GM12892 (cell line): Measurements from ENCODE around the gene S100A2.
A peak's percentile ranks its signal among the peaks of the same experiment; 100 is the strongest.
"Not testable (repeated sequence)": the region's sequence is repeated elsewhere in the genome, so short reads cannot be mapped to it uniquely, and the experiment has no call there.

ENCODE experiments used
- DNase-seq: peaks from one replicate; pipeline ENCODE4 v3.0.0; 2011; ENCODE audit not compliant: insufficient read length
- FAIRE-seq: peaks from 2 replicates; lab custom pipeline; 2011; peaks lifted over from hg19 to GRCh38; lab: Jason Lieb, UNC
- POLR2A ChIP-seq: IDR thresholded peaks from 2 replicates; pipeline ENCODE4 v1.6.1; 2011; ENCODE audit warnings: low read depth, low read length, control low read depth
- POLR2AphosphoS5 ChIP-seq: IDR thresholded peaks from 2 replicates; pipeline ENCODE4 v1.6.1; 2011; ENCODE audit warnings: low read depth, low read length, control low read depth
- TAF1 ChIP-seq: IDR thresholded peaks from 2 replicates; pipeline ENCODE4 v1.6.1; 2011; ENCODE audit warnings: low read depth, mild to moderate bottlenecking, control low read depth, low read length, borderline replicate concordance

The S100A2 gene

GRCh38 chr1:153608742-153609584 lies 43.3 kb upstream of the S100A2 start:
- FAIRE-seq (no peak), DNase-seq (no peak)
- TF ChIP-seq POLR2AphosphoS5 (no peak), TAF1 (no peak), POLR2A (no peak)

DNA sequence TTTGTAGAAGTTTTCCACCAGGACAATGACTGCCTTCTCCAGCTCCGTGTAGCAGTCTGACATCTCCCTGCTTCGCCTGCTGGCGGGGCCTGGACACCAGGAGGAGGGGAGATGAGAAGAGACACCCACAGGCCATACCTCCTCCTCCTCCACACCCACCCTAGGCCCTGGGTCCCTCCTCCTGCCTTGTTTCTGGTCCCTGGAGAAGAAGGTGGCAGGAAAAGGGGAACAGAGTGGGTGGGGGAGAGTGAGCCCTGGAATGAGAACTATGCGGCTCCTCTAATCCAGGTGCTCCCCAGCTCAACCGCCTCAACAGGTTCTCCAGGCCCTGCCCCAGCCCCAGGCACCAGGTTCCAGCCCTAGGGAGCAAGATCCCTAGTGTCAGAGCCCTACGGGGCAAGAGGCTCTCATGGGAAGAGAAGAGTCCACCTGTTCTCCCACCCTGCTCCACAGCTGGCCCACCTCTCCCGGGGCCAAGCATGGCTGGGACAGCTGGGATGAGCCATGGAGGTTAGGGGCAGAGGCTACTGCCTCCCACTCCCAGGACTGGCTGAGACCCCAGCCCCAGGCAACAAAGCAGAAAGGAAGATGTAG lies 42.5 kb upstream of the S100A2 start:
- FAIRE-seq = no peak

GRCh38 chr1:153607381-153607780 lies 41.7 kb upstream of the S100A2 start:
- FAIRE-seq (no peak), DNase-seq (no peak)

More for the DNA sequence above, 42.5 kb upstream of the S100A2 start:
- TF ChIP-seq TAF1 (no peak), POLR2A (no peak), POLR2AphosphoS5 (no peak)
- DNase-seq = no peak

DNA sequence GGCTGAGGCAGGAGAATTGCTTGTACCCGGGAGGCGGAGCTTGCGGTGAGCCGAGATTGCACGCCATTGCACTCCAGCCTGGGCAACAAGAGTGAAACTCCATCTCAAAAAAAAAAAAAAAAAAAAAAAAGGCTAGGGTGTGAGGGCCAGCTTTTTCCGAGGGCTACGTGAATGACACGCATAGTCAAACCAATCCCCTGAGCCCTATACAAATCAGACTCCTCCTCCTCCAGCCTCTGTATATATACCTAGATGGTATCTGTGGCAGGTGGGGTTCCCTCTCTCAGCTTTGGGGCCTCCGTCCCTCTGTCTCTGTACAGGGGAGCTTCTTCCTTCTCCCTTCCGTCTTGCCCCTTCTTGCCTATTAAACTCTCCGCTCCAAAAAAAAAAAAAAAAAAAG lies 40.5 kb upstream of the S100A2 start:
- DNase-seq (no peak), FAIRE-seq (no peak)

More at GRCh38 chr1:153607381-153607780, 41.7 kb upstream of the S100A2 start:
- TF ChIP-seq POLR2A (no peak), TAF1 (no peak), POLR2AphosphoS5 (no peak)

GRCh38 chr1:153602749-153603148 lies 37.1 kb upstream of the S100A2 start:
- DNase-seq = no peak
- no peak for TF ChIP-seq TAF1
- TF ChIP-seq POLR2AphosphoS5 = no peak
- no peak for TF ChIP-seq POLR2A
- FAIRE-seq = no peak

More for the DNA sequence above, 40.5 kb upstream of the S100A2 start:
- no peak for TF ChIP-seq TAF1
- no peak for TF ChIP-seq POLR2A
- no peak for TF ChIP-seq POLR2AphosphoS5

- FAIRE-seq (no peak), DNase-seq (no peak)
- no peak for TF ChIP-seq POLR2A
- TF ChIP-seq POLR2AphosphoS5 = no peak
- no peak for TF ChIP-seq TAF1
Observed at GRCh38 chr1:153599847-153600246, 34.2 kb upstream of the S100A2 start.

DNA sequence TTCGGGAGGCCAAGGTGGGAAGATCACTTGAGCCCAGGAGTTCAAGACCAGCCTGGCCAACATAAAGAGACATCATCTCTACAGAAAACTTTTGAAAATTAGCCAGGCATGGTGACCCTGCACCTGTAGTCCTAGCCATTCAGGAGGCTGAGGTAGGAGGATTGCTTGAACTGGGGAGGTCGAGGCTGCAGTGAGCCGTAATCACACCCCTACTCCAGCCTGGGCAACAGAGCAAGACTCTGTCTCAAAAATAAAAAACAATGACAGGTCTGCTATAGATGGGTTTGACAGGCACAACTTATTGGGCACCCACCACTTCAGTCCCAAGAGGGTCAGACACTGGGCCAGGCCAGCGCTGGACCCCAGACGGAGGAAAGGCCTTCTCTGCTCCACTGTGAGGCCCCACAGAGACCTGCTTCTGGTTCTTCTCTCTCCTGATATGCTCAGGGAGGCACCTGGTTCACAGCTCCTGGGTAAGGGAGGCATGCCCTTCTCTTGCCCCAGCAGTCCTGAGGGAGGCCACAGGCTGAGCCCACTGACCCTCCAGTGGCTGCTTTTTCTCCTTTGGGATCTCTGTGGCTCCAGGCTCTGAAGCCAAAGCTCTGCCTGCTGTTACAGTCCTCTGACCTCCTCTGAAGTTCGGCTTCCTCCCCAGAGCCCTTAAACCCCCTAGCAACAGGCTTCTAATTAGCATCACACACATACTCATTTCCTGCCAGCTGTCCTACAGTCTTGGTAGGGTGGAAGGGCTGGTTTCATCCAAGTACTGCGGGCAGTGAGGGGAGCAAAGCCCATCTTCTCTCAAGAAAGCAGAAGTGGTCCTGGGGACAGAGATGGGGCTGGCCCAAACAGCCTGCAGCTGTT lies 32.9 kb upstream of the S100A2 start:
- DNase-seq = peak; percentile 79
- FAIRE-seq = peak; percentile 93
- no peak for TF ChIP-seq TAF1
- peak; percentile 68; the same call in 1 of the 2 replicates for TF ChIP-seq POLR2A
- peak; percentile 49 for TF ChIP-seq POLR2AphosphoS5

GRCh38 chr1:153597206-153597605 lies 31.6 kb upstream of the S100A2 start:
- TF ChIP-seq POLR2A = no peak
- no peak for TF ChIP-seq POLR2AphosphoS5
- TF ChIP-seq TAF1 = no peak
- DNase-seq (no peak), FAIRE-seq (no peak)

DNA sequence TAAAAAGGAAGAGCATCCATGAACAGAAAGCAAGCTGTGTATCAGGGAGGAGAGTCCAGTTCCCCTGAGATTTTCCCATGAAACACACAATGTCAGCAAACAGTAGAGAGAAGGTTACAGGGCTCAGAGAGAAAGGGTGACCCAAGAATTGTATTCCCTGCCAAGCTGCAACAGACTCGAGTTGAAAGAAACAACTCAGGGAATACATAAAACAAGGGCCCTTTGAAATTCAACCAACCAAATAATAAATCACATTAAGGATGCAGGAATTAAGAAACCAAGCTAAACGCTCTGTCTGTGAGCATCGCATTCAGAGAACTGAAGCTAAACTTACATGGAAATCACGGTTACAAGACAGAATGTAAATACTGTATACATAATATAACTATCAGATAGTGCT lies 27.1 kb upstream of the S100A2 start:
- TF ChIP-seq POLR2A = no peak
- no peak for TF ChIP-seq TAF1
- no peak for TF ChIP-seq POLR2AphosphoS5
- DNase-seq (no peak), FAIRE-seq (no peak)

DNA sequence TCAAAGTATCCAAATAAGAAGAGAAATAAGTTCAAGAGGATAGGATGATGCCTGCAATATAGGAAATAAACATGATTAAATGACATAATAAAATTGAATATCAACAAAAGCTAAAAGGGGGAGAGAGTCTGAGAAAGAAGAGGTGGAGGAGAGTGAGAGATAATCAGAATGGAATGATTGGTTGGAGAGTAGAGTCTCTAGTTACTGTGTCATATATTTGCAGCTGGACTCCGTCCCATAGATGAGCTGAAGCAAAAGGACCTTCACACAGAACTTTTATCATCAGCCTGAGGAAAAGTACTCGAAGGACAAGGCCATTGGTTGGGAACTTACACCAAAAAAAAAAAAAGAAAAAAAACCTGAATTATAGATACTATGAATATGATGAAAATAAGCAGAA lies 22.8 kb upstream of the S100A2 start:
- TF ChIP-seq POLR2A (no peak), POLR2AphosphoS5 (no peak), TAF1 (no peak)
- no peak for FAIRE-seq
- DNase-seq = no peak

DNA sequence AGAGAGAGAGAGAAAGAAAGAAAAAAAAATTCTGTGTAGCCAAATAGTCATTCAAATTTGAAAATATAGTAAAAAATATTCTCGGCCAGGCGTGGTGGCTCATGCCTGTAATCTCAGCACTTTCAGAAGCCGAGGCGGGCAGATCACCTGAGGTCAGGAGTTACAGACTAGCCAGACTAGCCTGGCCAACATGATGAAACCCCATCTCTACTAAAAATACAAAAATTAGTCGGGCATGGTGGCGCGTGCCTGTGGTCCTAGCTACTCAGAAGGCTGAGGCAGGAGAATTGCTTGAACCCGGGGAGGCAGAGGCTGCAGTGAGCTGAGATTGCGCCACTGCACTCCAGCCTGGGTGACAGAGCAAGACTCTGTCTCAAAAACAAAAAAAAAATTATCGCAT lies 22.4 kb upstream of the S100A2 start:
- FAIRE-seq, DNase-seq: not testable (repeated sequence)

DNA sequence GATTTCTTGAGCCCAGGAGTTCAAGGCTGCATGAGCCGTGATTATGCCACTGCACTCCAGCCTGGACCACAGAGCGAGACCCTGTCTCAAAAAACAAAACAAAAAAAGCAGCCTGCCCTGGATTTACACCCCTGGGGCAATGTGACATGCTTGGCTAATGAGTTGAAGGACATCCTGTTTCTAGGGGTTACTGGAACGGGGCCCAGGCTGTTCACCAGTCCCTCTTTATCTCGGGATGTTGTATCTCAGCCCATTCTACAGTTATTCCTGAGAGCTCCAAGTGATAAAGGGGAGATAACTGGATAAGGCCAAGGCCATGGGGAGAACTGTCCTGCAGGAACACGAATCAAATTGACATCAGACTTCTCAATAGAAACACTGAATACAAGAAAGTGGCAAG lies 21.7 kb upstream of the S100A2 start:
- FAIRE-seq = no peak
- DNase-seq = no peak
- TF ChIP-seq POLR2AphosphoS5 (no peak), TAF1 (no peak), POLR2A (no peak)
